Endodermal cell (in vitro differentiated cells): ENCODE data around the gene CYP2W1. TPM values are rescaled to one million over a fixed set of nuclear protein-coding genes. Genes with fewer than 3 reads are reported as not detected.

Source experiments
- DNase-seq: peaks from one replicate; pipeline ENCODE4 v3.0.0-alpha.2; 2017
- H3K27ac ChIP-seq: 2 replicates; pipeline ENCODE4 v1.5.1; 2013; ENCODE audit warnings: mild to moderate bottlenecking, low read depth, low read length, moderate library complexity
- H3K27me3 ChIP-seq: 2 replicates; pipeline ENCODE4 v1.6.1; 2013; ENCODE audit warnings: mild to moderate bottlenecking, low read length, moderate library complexity; ENCODE audit not compliant: insufficient read depth, control insufficient read depth, poor library complexity, severe bottlenecking
- H3K36me3 ChIP-seq: 2 replicates; pipeline ENCODE4 v1.7.0; 2013; ENCODE audit warnings: mild to moderate bottlenecking, low read length, moderate library complexity; ENCODE audit not compliant: control insufficient read depth, insufficient read depth
- H3K4me1 ChIP-seq: one replicate; pipeline ENCODE4 v1.7.0; 2013; ENCODE audit warnings: low read length; ENCODE audit not compliant: control insufficient read depth, insufficient read depth
- H3K4me3 ChIP-seq: 2 replicates; pipeline ENCODE4 v1.5.1; 2013; ENCODE audit warnings: mild to moderate bottlenecking, low read length, moderate library complexity
- H3K9ac ChIP-seq: 2 replicates; pipeline ENCODE4 v1.6.1; 2013; ENCODE audit warnings: mild to moderate bottlenecking, low read length, moderate library complexity; ENCODE audit not compliant: poor library complexity, severe bottlenecking; ENCODE audit errors: extremely low read depth
- H3K9me3 ChIP-seq: 2 replicates; pipeline ENCODE4 v1.6.1; 2013; ENCODE audit warnings: mild to moderate bottlenecking, low read length, moderate library complexity; ENCODE audit not compliant: control insufficient read depth
- H3K27ac Mint-ChIP-seq: 2 replicates; pipeline ENCODE4 v1.8.0; 2020; ENCODE audit warnings: mixed read lengths
- H3K27me3 Mint-ChIP-seq: 2 replicates; pipeline ENCODE4 v1.8.0; 2021; ENCODE audit warnings: mild to moderate bottlenecking, mixed read lengths; ENCODE audit not compliant: insufficient read depth
- H3K36me3 Mint-ChIP-seq: 2 replicates; pipeline ENCODE4 v1.8.0; 2020; ENCODE audit warnings: low read depth, mixed read lengths
- H3K4me1 Mint-ChIP-seq: 2 replicates; pipeline ENCODE4 v1.8.0; 2020; ENCODE audit warnings: mixed read lengths
- H3K4me3 Mint-ChIP-seq: 2 replicates; pipeline ENCODE4 v1.8.0; 2020; ENCODE audit warnings: mild to moderate bottlenecking, moderate library complexity, mixed read lengths
- H3K9me3 Mint-ChIP-seq: 2 replicates; pipeline ENCODE4 v1.8.0; 2020; ENCODE audit warnings: mild to moderate bottlenecking, mixed read lengths
- CTCF ChIP-seq: fragments of 200-600 bp; sonication (generic); conservative IDR thresholded peaks from 2 replicates; pipeline ENCODE4 v1.5.0; 2021; ENCODE audit warnings: antibody characterized with exemption, mild to moderate bottlenecking
- WGBS, 2 experiments: methylation state at CpG; one replicate each; pipeline versions ENCODE4 v1.1.5 to v1.1.7; 2013; ENCODE audit warnings: missing lambda C conversion rate in 2 of 2, mixed read lengths in 1 of 2; ENCODE audit not compliant: insufficient coverage in 1 of 2, insufficient read length in 1 of 2; 5-methylcytosine and 5-hydroxymethylcytosine counted together
- total RNA-seq, 2 donors: library from RNA; stranded (reverse); fragmentation: NEBNext Ultra II Directional in 1 of 2; extraction: Animal tissue kit (Norgen Biotek cat#: 25700) in 1 of 2; gene quantifications; 2 replicates in 1 of 2; 3 replicates in 1 of 2; pipeline ENCODE4 v1.2.1, GENCODE V29; 2021

Gene CYP2W1
- total RNA-seq, 2 donors from 2014 or later: not detected

- Histone ChIP-seq H3K27me3 (peaks cover 32% of the 10 kb centered on the region), H3K36me3 (no peaks in the 10 kb centered on the region), H3K4me1 (no peaks in the 10 kb centered on the region), H3K9ac (no peak within 1 kb of the TSS), H3K9me3 (no peaks in the 10 kb centered on the region), H3K4me3 (no peak within 1 kb of the TSS), H3K27ac (no peak within 1 kb of the TSS)
- H3K27me3 Mint-ChIP-seq: peaks cover 19% of the 10 kb centered on the region
- H3K36me3 Mint-ChIP-seq: no peaks in the 10 kb centered on the region
- WGBS, 2 experiments: 12 to 30% methylated on average over 28 to 115 of the region's 115 CpGs
- no peaks in the 10 kb centered on the region for H3K4me1 Mint-ChIP-seq
- no peak within 1 kb of the TSS for H3K27ac Mint-ChIP-seq
- no peak for TF ChIP-seq CTCF
- H3K4me3 Mint-ChIP-seq: peak within 1 kb of the TSS; percentile 47
- no peaks in the 10 kb centered on the region for H3K9me3 Mint-ChIP-seq
- no peak for DNase-seq
Observed at GRCh38 chr7:954330-955238, 28.4 kb upstream of the CYP2W1 start, which contains the start of gene ADAP1. Gene ADAP1 (minus strand): TSS chr7:954680. CDS start chr7:954477, 203 bp downstream.

GRCh38 chr7:956031-956430 is 26.9 kb upstream of the CYP2W1 start:
- Histone ChIP-seq H3K27me3 (peaks cover 32% of the 10 kb centered on the region), H3K4me3 (no peak overlapping the region), H3K36me3 (no peaks in the 10 kb centered on the region), H3K27ac (no peak overlapping the region), H3K9me3 (no peaks in the 10 kb centered on the region), H3K4me1 (no peaks in the 10 kb centered on the region), H3K9ac (no peak overlapping the region)
- TF ChIP-seq CTCF: no peak
- no peak for DNase-seq
- H3K36me3 Mint-ChIP-seq: no peaks in the 10 kb centered on the region
- H3K4me1 Mint-ChIP-seq: no peaks in the 10 kb centered on the region
- no peaks in the 10 kb centered on the region for H3K9me3 Mint-ChIP-seq
- H3K4me3 Mint-ChIP-seq: no peak overlapping the region
- H3K27me3 Mint-ChIP-seq: peaks cover 19% of the 10 kb centered on the region
- H3K27ac Mint-ChIP-seq: no peak overlapping the region
- 89 to 92% methylated on average over 8 to 10 of the region's 10 CpGs for WGBS, 2 experiments

- no peaks in the 10 kb centered on the region for H3K4me1 ChIP-seq
- H3K4me3 ChIP-seq: no peak overlapping the region
- Mint-ChIP-seq H3K4me1 (no peaks in the 10 kb centered on the region), H3K27ac (no peak overlapping the region), H3K9me3 (peaks cover 1% of the 10 kb centered on the region), H3K36me3 (no peaks in the 10 kb centered on the region), H3K27me3 (peaks cover 13% of the 10 kb centered on the region), H3K4me3 (no peak overlapping the region)
- H3K27ac ChIP-seq: no peak overlapping the region
- H3K27me3 ChIP-seq: peaks cover 26% of the 10 kb centered on the region
- peak; percentile 82 for DNase-seq
- no peaks in the 10 kb centered on the region for H3K9me3 ChIP-seq
- WGBS, 2 experiments: 87 to 91% methylated on average over 11 to 32 of the region's 32 CpGs
- no peak overlapping the region for H3K9ac ChIP-seq
- H3K36me3 ChIP-seq: no peaks in the 10 kb centered on the region
- no peak for TF ChIP-seq CTCF
Observed at GRCh38 chr7:957418-958220, 25.4 kb upstream of the CYP2W1 start.
